ENCODE data around the gene PPP6R1. TPM values are rescaled to one million over a fixed set of nuclear protein-coding genes. Genes with fewer than 3 reads are reported as not detected.
"Not testable (repeated sequence)": the region's sequence is repeated elsewhere in the genome, so short reads cannot be mapped to it uniquely, and the experiment has no call there.

PPP6R1 gene
- total and polyA plus RNA-seq, 2 donors: 36.0 to 48.5 TPM

- H3K36me3 ChIP-seq (ENCODE audit: control insufficient read depth in 2 of 2, insufficient read depth in 2 of 2, low read length in 1 of 2): peaks cover 43% of the 10 kb centered on the region in 2 donors
- not testable (repeated sequence) for H3K4me3 ChIP-seq (ENCODE audit: low read length in 2 of 2); H3K27me3 ChIP-seq (ENCODE audit: control insufficient read depth in 2 of 2, insufficient read depth in 1 of 2, low read length in 1 of 2); H3K9me3 ChIP-seq (ENCODE audit: control insufficient read depth in 2 of 2, insufficient read depth in 1 of 2, low read length in 1 of 2); H3K4me1 ChIP-seq (ENCODE audit: control insufficient read depth in 2 of 2, insufficient read depth in 2 of 2, low read length in 2 of 2); H3K27ac ChIP-seq (ENCODE audit: low read depth in 1 of 2, low read length in 1 of 2); DNase-seq (ENCODE audit: low read depth in 6 of 9, low spot score in 9 of 9)
- 94% methylated on average over 11 of the region's 11 CpGs for whole genome bisulfite sequencing
Observed at GRCh38 chr19:55224679-55225414, 34.0 kb downstream of the PPP6R1 start.

GRCh38 chr19:55224038-55224665 is 34.7 kb downstream of the PPP6R1 start:
- Histone ChIP-seq H3K4me1 (ENCODE audit: control insufficient read depth in 2 of 2, insufficient read depth in 2 of 2, low read length in 2 of 2) (no peaks in the 10 kb centered on the region), H3K9me3 (ENCODE audit: control insufficient read depth in 2 of 2, insufficient read depth in 1 of 2, low read length in 1 of 2) (peaks cover 0 to 4% of the 10 kb centered on the region in 2 donors), H3K27ac (ENCODE audit: low read depth in 1 of 2, low read length in 1 of 2) (no peak overlapping the region), H3K27me3 (ENCODE audit: control insufficient read depth in 2 of 2, insufficient read depth in 1 of 2, low read length in 1 of 2) (no peaks in the 10 kb centered on the region), H3K36me3 (ENCODE audit: control insufficient read depth in 2 of 2, insufficient read depth in 2 of 2, low read length in 1 of 2) (peaks cover 36 to 38% of the 10 kb centered on the region in 2 donors), H3K4me3 (ENCODE audit: low read length in 2 of 2) (no peak overlapping the region)
- no peak for DNase-seq (ENCODE audit: low read depth in 6 of 9, low spot score in 9 of 9)
- 94% methylated on average over 26 of the region's 26 CpGs for WGBS

- H3K27me3 ChIP-seq (ENCODE audit: control insufficient read depth in 2 of 2, insufficient read depth in 1 of 2, low read length in 1 of 2): no peaks in the 10 kb centered on the region
- H3K27ac ChIP-seq (ENCODE audit: low read depth in 1 of 2, low read length in 1 of 2): no peak overlapping the region
- no peaks in the 10 kb centered on the region for H3K4me1 ChIP-seq (ENCODE audit: control insufficient read depth in 2 of 2, insufficient read depth in 2 of 2, low read length in 2 of 2)
- H3K9me3 ChIP-seq (ENCODE audit: control insufficient read depth in 2 of 2, insufficient read depth in 1 of 2, low read length in 1 of 2): peaks cover 0 to 4% of the 10 kb centered on the region in 2 donors
- no peak for DNase-seq (ENCODE audit: low read depth in 6 of 9, low spot score in 9 of 9)
- 94% methylated on average over 17 of the region's 17 CpGs for WGBS
- H3K36me3 ChIP-seq (ENCODE audit: control insufficient read depth in 2 of 2, insufficient read depth in 2 of 2, low read length in 1 of 2): peaks cover 29 to 31% of the 10 kb centered on the region in 2 donors
- no peak overlapping the region for H3K4me3 ChIP-seq (ENCODE audit: low read length in 2 of 2)
Observed at GRCh38 chr19:55223291-55224037, 35.4 kb downstream of the PPP6R1 start.

GRCh38 chr19:55220525-55220924 is 38.3 kb downstream of the PPP6R1 start:
- Histone ChIP-seq H3K27me3 (ENCODE audit: control insufficient read depth in 2 of 2, insufficient read depth in 1 of 2, low read length in 1 of 2) (peaks cover 0 to 15% of the 10 kb centered on the region in 2 donors), H3K27ac (ENCODE audit: low read depth in 1 of 2, low read length in 1 of 2) (no peak overlapping the region), H3K4me3 (ENCODE audit: low read length in 2 of 2) (no peak overlapping the region), H3K9me3 (ENCODE audit: control insufficient read depth in 2 of 2, insufficient read depth in 1 of 2, low read length in 1 of 2) (peaks cover 2 to 4% of the 10 kb centered on the region in 2 donors), H3K36me3 (ENCODE audit: control insufficient read depth in 2 of 2, insufficient read depth in 2 of 2, low read length in 1 of 2) (peaks cover 5 to 9% of the 10 kb centered on the region in 2 donors), H3K4me1 (ENCODE audit: control insufficient read depth in 2 of 2, insufficient read depth in 2 of 2, low read length in 2 of 2) (peaks cover 4 to 9% of the 10 kb centered on the region in 2 donors)
- DNase-seq (ENCODE audit: low read depth in 6 of 9, low spot score in 9 of 9): no peak
- WGBS: 92% methylated on average over 9 of the region's 9 CpGs

GRCh38 chr19:55216461-55217198 is 42.2 kb downstream of the PPP6R1 start:
- 8% methylated on average over 36 of the region's 36 CpGs for WGBS
- H3K4me1 ChIP-seq (ENCODE audit: control insufficient read depth in 2 of 2, insufficient read depth in 2 of 2, low read length in 2 of 2): peaks cover 4 to 9% of the 10 kb centered on the region in 2 donors
- peak in 8 of 9 donors; percentile 28 to 67 (median 45) for DNase-seq (ENCODE audit: low read depth in 6 of 9, low spot score in 9 of 9)
- H3K27ac ChIP-seq (ENCODE audit: low read depth in 1 of 2, low read length in 1 of 2): no peak overlapping the region
- H3K36me3 ChIP-seq (ENCODE audit: control insufficient read depth in 2 of 2, insufficient read depth in 2 of 2, low read length in 1 of 2): no peaks in the 10 kb centered on the region
- H3K4me3 ChIP-seq (ENCODE audit: low read length in 2 of 2): peak overlapping the region in 1 of 2 donors; percentile 10
- peaks cover 0 to 15% of the 10 kb centered on the region in 2 donors for H3K27me3 ChIP-seq (ENCODE audit: control insufficient read depth in 2 of 2, insufficient read depth in 1 of 2, low read length in 1 of 2)
- H3K9me3 ChIP-seq (ENCODE audit: control insufficient read depth in 2 of 2, insufficient read depth in 1 of 2, low read length in 1 of 2): peaks cover 2 to 14% of the 10 kb centered on the region in 2 donors

- Histone ChIP-seq H3K27ac (ENCODE audit: low read depth in 1 of 2, low read length in 1 of 2) (no peak overlapping the region), H3K36me3 (ENCODE audit: control insufficient read depth in 2 of 2, insufficient read depth in 2 of 2, low read length in 1 of 2) (no peaks in the 10 kb centered on the region), H3K4me1 (ENCODE audit: control insufficient read depth in 2 of 2, insufficient read depth in 2 of 2, low read length in 2 of 2) (peaks cover 4 to 9% of the 10 kb centered on the region in 2 donors), H3K9me3 (ENCODE audit: control insufficient read depth in 2 of 2, insufficient read depth in 1 of 2, low read length in 1 of 2) (peaks cover 2 to 10% of the 10 kb centered on the region in 2 donors), H3K27me3 (ENCODE audit: control insufficient read depth in 2 of 2, insufficient read depth in 1 of 2, low read length in 1 of 2) (peaks cover 0 to 19% of the 10 kb centered on the region in 2 donors), H3K4me3 (ENCODE audit: low read length in 2 of 2) (no peak overlapping the region)
- no peak for DNase-seq (ENCODE audit: low read depth in 6 of 9, low spot score in 9 of 9)
- WGBS: 84% methylated on average over 7 of the region's 7 CpGs
Observed at GRCh38 chr19:55213547-55213946, 45.3 kb downstream of the PPP6R1 start.

- WGBS: 82% methylated on average over 3 of the region's 3 CpGs
- DNase-seq (ENCODE audit: low read depth in 6 of 9, low spot score in 9 of 9): peak in 3 of 9 donors; percentile 15 to 33 (median 21)
- no peaks in the 10 kb centered on the region for H3K36me3 ChIP-seq (ENCODE audit: control insufficient read depth in 2 of 2, insufficient read depth in 2 of 2, low read length in 1 of 2)
Observed at GRCh38 chr19:55212447-55212846, 46.4 kb downstream of the PPP6R1 start.

GRCh38 chr19:55209693-55210472 is 48.9 kb downstream of the PPP6R1 start:
- Histone ChIP-seq H3K9me3 (ENCODE audit: control insufficient read depth in 2 of 2, insufficient read depth in 1 of 2, low read length in 1 of 2) (peaks cover 0 to 10% of the 10 kb centered on the region in 2 donors), H3K36me3 (ENCODE audit: control insufficient read depth in 2 of 2, insufficient read depth in 2 of 2, low read length in 1 of 2) (no peaks in the 10 kb centered on the region), H3K4me1 (ENCODE audit: control insufficient read depth in 2 of 2, insufficient read depth in 2 of 2, low read length in 2 of 2) (no peaks in the 10 kb centered on the region), H3K4me3 (ENCODE audit: low read length in 2 of 2) (no peak overlapping the region), H3K27me3 (ENCODE audit: control insufficient read depth in 2 of 2, insufficient read depth in 1 of 2, low read length in 1 of 2) (peaks cover 0 to 11% of the 10 kb centered on the region in 2 donors), H3K27ac (ENCODE audit: low read depth in 1 of 2, low read length in 1 of 2) (no peak overlapping the region)
- no peak for DNase-seq (ENCODE audit: low read depth in 6 of 9, low spot score in 9 of 9)
- WGBS: 88% methylated on average over 17 of the region's 17 CpGs

More at GRCh38 chr19:55212447-55212846, 46.4 kb downstream of the PPP6R1 start:
- Histone ChIP-seq H3K4me1 (ENCODE audit: control insufficient read depth in 2 of 2, insufficient read depth in 2 of 2, low read length in 2 of 2) (peaks cover 4 to 9% of the 10 kb centered on the region in 2 donors), H3K9me3 (ENCODE audit: control insufficient read depth in 2 of 2, insufficient read depth in 1 of 2, low read length in 1 of 2) (peaks cover 2 to 10% of the 10 kb centered on the region in 2 donors), H3K27me3 (ENCODE audit: control insufficient read depth in 2 of 2, insufficient read depth in 1 of 2, low read length in 1 of 2) (peaks cover 0 to 19% of the 10 kb centered on the region in 2 donors), H3K27ac (ENCODE audit: low read depth in 1 of 2, low read length in 1 of 2) (no peak overlapping the region), H3K4me3 (ENCODE audit: low read length in 2 of 2) (no peak overlapping the region)

Measured in thymus (tissue), 11 donors.